Epithelial cell of alveolus of lung (primary cell): Measurements from ENCODE around the gene DRC3. TPM values are rescaled to one million over a fixed set of nuclear protein-coding genes. Genes with fewer than 3 reads are reported as not detected.

ENCODE experiments used
- total RNA-seq: library from RNA; depleted of rRNA; stranded (reverse); fragments of >200 nt; gene quantifications from 2 replicates; pipeline ENCODE4 v1.2.1, GENCODE V29; 2015

Gene DRC3
- 0.40 and 1.4 TPM in 2 replicates for total RNA-seq

GRCh38 chr17:17972126-17972951 lies at the start of gene DRC3, which contains the start of gene TOM1L2:
Gene DRC3 (plus strand): TSS chr17:17972862. CDS start chr17:17977599, 4,737 bp downstream.
Gene TOM1L2 (minus strand): TSS chr17:17972400. CDS start chr17:17972313, 87 bp downstream.

GRCh38 chr17:18038861-18039534 lies 66.3 kb downstream of the DRC3 start, which contains the start of the genes ATPAF2 and GID4:
Gene ATPAF2 (minus strand): TSS chr17:18039168. CDS start chr17:18039013, 155 bp downstream.
Gene GID4 (plus strand): TSS chr17:18039408. CDS start chr17:18039465, 57 bp downstream.

Other genes starting within 250 kb of the DRC3 start
- gene SREBF1, start 135.9 kb upstream of the DRC3 start, total RNA-seq = 79.2 and 113 TPM in 2 replicates
- gene TOM1L2, start 462 bp upstream of the DRC3 start, total RNA-seq = 15.6 and 21.5 TPM in 2 replicates
- gene ATPAF2, start 66.3 kb downstream of the DRC3 start, total RNA-seq = 9.4 and 17.6 TPM in 2 replicates
- gene GID4, start 66.5 kb downstream of the DRC3 start, total RNA-seq = 7.8 and 16.8 TPM in 2 replicates
- gene DRG2, start 115.1 kb downstream of the DRC3 start, total RNA-seq = 37.8 and 44.0 TPM in 2 replicates
- gene MYO15A, start 135.9 kb downstream of the DRC3 start, total RNA-seq = 0.26 and 1.6 TPM in 2 replicates
- gene ALKBH5, start 211.0 kb downstream of the DRC3 start, total RNA-seq = 95.8 and 104 TPM in 2 replicates